Stimulated activated naive CD8-positive, alpha-beta T cell treated with anti-CD3 and anti-CD28 coated beads, Interleukin-15, amount 100 ng/mL, for 72 hours (primary cell): Measurements from ENCODE around the gene EDIL3.

Experiments
- ATAC-seq: fragments of 150-1000 bp; cut with Tn5 transposase; 2 replicates; pipeline ENCODE4 v1.10.0; 2021; ENCODE audit warnings: mild to moderate bottlenecking, moderate library complexity
- DNase-seq, 2 donors: peaks; one replicate each; pipeline ENCODE4 v3.0.0; 2021 to 2022
- H3K27ac Mint-ChIP-seq, 2 donors: one replicate each; pipeline ENCODE4 v1.8.0; 2022; ENCODE audit warnings: mild to moderate bottlenecking in 2 of 2, mixed read lengths in 2 of 2, moderate library complexity in 2 of 2
- H3K27me3 Mint-ChIP-seq: one replicate; pipeline ENCODE4 v1.8.0; 2022; ENCODE audit warnings: mixed read lengths
- H3K4me1 Mint-ChIP-seq: one replicate; pipeline ENCODE4 v1.8.0; 2022; ENCODE audit warnings: mild to moderate bottlenecking, mixed read lengths
- H3K4me3 Mint-ChIP-seq, 2 donors: one replicate each; pipeline ENCODE4 v1.8.0; 2022; ENCODE audit warnings: mild to moderate bottlenecking in 2 of 2, mixed read lengths in 2 of 2, moderate library complexity in 1 of 2
- H3K9me3 Mint-ChIP-seq, 2 donors: one replicate each; pipeline ENCODE4 v1.8.0; 2022; ENCODE audit warnings: mixed read lengths in 2 of 2

Gene EDIL3

DNA sequence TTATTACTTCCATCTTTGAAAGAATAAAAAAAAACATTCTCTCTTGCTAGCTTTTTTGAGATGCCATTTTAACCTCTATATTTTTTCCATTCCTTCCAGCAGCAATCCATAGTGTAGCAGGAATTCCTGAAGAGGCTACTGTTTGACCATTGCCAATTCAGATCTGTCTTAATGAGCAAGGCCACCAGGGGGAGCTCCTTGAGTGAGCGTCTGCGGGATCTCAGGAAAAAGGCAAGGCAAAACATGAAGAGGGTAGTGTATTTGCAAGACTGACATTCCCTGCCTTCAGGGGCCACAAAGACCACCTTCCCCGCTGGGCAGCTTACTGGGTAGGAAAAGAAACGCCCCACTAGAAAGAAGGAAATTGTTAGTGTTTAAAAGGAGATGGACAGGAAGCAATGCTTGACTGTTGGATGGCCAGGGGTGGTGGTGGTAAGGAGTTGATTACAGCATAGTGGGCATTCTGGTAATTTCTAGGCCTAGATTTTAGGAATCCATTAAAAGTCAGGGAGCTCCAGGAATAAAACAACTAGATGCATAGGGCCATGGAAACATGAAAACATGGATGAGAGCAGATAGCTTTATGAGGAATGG is 457.4 kb downstream of the EDIL3 start:
- Mint-ChIP-seq H3K4me1 (no peaks in the 10 kb centered on the region), H3K27me3 (peaks cover 5% of the 10 kb centered on the region), H3K4me3 (no peak overlapping the region), H3K9me3 (peaks cover under 1% of the 10 kb centered on the region in 2 donors), H3K27ac (no peak overlapping the region)
- DNase-seq, result peak; percentile 3 to 20
- no peak for ATAC-seq

DNA sequence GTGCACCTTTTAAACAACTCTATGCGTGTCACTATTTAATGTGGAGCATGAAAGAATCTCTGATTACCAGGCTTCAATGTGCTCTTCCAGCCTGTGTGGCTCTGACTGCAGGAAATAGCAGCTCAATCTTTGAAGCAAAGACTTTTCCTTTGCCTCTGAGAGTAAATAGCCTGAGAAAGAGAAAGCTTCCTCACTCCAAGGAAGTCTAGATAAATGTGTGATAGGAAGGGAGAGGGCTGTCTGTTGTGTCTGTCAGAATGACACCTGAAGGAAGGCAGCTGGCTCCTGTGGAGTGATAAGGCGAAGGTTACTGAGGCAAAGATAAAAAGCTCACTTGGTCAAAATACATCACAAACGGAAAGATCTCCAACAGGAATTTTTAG is 458.7 kb downstream of the EDIL3 start:
- H3K4me1 Mint-ChIP-seq, result no peaks in the 10 kb centered on the region
- H3K4me3 Mint-ChIP-seq, result no peak overlapping the region
- no peaks in the 10 kb centered on the region for H3K9me3 Mint-ChIP-seq
- H3K27ac Mint-ChIP-seq, result no peak overlapping the region
- peaks cover 5% of the 10 kb centered on the region for H3K27me3 Mint-ChIP-seq
- DNase-seq (no peak), ATAC-seq (no peak)

DNA sequence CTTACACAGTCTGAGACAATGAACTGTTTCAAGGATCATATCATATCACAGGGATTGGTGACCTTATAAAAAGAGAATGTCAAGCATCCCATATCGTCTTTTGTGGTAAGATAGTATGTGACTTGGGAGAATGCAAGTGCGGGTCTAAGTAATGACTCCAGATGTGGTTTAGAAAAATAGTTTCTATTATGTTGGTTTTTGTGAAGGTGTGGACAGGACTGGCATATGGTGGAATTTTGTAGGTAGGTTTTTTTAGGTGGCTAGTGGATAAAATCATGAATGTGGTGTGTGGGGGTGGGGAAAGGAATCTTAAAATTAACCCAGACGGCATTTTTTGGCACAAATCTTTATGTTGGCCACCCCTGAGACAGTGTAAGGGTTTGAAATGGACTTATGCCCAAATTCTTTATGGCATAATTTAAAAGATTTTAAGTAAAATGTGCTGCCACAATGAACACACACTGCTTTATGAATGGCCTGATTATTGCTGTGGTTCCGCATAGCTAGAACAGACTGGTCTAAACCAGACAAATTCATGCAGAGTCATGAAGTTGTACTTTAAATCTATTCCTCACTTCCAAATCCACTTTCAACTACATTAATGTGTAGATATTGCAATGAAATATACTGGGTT is 459.2 kb downstream of the EDIL3 start:
- no peak for ATAC-seq
- DNase-seq, result no peak
- H3K9me3 Mint-ChIP-seq, result no peaks in the 10 kb centered on the region
- H3K27me3 Mint-ChIP-seq, result peaks cover 5% of the 10 kb centered on the region
- H3K4me1 Mint-ChIP-seq, result no peaks in the 10 kb centered on the region
- H3K4me3 Mint-ChIP-seq, result no peak overlapping the region
- H3K27ac Mint-ChIP-seq, result no peak overlapping the region

DNA sequence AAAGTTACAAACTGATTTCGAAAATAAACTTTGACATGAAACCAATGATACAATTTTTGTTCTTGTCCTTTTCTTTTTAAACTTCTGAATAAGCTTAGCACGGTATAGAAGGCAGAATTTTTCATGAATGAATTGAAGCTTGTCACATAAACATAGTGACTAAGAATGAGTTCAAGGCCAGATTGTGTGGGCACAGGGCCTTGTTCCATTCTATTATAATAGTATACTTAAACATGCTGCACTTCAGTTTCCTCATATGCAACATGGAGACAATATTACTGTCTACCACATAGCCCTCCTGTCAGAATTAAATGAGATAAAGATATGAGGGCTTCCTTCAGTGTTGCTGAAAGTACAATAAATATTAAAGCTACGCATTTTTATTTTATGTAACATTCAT is 459.8 kb downstream of the EDIL3 start:
- DNase-seq (no peak), ATAC-seq (no peak)
- Mint-ChIP-seq H3K4me3 (no peak overlapping the region), H3K27ac (no peak overlapping the region), H3K4me1 (no peaks in the 10 kb centered on the region), H3K27me3 (peaks cover 5% of the 10 kb centered on the region), H3K9me3 (no peaks in the 10 kb centered on the region)

DNA sequence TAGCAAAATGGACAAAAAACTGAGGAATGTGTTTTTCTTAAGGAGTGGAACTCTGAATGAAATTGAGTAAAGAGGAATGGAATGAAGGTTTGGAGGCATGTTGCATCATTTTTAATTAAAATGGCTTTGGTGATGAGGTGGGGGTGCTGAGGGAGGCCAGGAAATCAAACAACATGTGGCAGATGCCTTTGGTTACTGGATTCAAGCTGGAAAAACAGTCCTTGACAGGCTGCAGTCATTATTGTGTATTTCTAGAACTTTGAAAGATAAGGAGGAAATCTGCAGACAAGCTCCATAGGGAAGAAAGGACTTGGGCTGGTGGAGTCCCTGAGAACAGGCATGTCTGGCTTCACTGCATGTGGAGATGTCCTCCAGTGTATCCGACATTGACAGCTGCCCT is 460.5 kb downstream of the EDIL3 start:
- H3K4me3 Mint-ChIP-seq, result no peak overlapping the region
- H3K27me3 Mint-ChIP-seq, result peaks cover 5% of the 10 kb centered on the region
- DNase-seq (no peak), ATAC-seq (no peak)
- no peaks in the 10 kb centered on the region for H3K9me3 Mint-ChIP-seq
- no peak overlapping the region for H3K27ac Mint-ChIP-seq
- H3K4me1 Mint-ChIP-seq, result no peaks in the 10 kb centered on the region

DNA sequence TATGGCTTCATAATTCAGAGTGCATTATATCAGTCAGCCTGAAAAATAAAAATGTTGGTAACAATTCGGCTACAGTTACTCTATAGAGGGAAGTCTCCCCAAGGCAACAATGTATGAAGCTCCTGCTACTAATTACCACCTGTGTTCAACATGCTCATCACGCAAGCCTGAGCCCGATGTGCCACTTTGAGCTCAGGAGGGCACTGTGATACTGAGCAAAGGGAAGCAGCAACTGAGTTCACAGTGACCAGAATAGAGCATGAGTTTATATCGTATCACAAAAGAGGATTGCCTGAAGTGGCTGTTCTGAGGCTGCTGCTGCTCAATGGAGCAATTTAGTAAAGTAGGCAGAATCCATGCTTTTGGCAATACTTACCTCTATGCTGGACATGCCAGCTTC is 462.0 kb downstream of the EDIL3 start:
- ATAC-seq (no peak), DNase-seq (no peak)
- Mint-ChIP-seq H3K27me3 (peaks cover 5% of the 10 kb centered on the region), H3K27ac (no peak overlapping the region), H3K4me3 (no peak overlapping the region), H3K9me3 (no peaks in the 10 kb centered on the region), H3K4me1 (no peaks in the 10 kb centered on the region)

DNA sequence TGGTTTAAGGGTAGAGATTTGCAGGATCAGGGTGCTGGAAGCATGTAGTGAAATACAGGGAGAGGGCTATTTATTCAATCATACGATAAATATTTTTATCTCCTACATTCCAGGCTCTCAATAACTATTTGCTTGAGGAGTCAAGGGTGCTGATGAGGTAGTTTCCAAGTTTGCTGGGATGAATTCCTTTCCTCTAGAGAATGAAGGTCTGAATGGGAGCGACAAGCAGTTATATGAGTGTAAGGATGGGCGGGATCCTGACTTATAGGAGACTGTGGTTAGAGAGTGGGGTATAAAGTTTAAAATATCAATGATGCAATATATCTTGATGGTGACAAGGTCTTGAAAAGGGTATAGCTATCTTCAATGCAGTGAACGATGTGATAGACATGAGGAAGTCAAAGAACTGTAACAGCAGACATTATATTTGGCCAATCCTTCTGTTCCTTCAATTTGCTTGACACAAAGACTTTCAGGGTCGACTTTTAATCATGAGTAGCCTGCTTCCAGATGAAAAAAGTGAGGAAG is 462.9 kb downstream of the EDIL3 start:
- no peaks in the 10 kb centered on the region for H3K9me3 Mint-ChIP-seq
- no peak overlapping the region for H3K27ac Mint-ChIP-seq
- ATAC-seq (no peak), DNase-seq (no peak)
- H3K4me1 Mint-ChIP-seq, result no peaks in the 10 kb centered on the region
- H3K27me3 Mint-ChIP-seq, result no peaks in the 10 kb centered on the region
- no peak overlapping the region for H3K4me3 Mint-ChIP-seq

DNA sequence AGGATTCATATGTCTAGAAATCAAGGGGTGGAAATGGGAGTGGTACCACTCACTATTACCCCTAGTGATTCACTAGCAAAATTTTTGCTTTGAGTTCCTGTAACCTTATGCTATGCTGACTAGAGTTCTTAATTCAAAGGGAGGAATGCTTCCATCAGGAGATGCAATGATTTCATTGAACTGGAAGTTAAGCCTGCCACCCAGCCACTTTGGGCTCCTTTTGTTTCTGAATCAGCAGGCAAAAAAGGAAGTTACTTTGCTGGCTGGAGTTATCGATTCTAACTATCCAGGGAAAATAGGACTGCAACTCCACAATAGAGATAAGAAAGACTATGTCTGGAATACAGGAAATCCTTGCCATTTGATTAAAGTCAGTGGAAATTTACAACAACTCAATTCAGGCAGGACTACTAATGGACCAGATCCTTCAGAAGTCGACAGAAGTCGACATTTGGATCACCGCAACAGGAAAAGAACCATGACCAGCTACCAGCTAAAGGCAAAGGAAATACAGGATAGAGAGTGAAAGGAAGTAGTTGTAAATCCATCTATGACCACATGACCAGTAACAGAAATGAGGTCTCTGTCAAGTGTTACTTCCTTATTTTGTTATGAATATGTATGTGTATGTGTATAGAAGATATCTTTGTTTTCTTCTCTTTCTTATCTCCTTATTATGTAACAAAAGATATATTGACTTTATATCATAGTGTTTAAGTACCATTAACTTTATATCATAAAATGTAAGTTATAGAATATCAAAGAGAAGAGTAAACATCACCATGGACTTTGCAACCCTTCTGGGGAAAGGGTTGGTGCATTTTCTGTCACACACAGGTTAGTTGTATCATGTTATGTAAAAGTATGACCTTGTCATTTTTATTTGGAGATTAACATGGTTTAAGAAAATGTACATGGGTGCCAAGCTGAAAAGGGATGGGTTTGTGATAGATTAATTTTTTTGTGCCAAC is 465.3 kb downstream of the EDIL3 start:
- ATAC-seq (no peak), DNase-seq (no peak)
- H3K27ac Mint-ChIP-seq, result no peak overlapping the region
- H3K4me1 Mint-ChIP-seq, result no peaks in the 10 kb centered on the region
- no peaks in the 10 kb centered on the region for H3K9me3 Mint-ChIP-seq
- H3K4me3 Mint-ChIP-seq, result no peak overlapping the region
- no peaks in the 10 kb centered on the region for H3K27me3 Mint-ChIP-seq

DNA sequence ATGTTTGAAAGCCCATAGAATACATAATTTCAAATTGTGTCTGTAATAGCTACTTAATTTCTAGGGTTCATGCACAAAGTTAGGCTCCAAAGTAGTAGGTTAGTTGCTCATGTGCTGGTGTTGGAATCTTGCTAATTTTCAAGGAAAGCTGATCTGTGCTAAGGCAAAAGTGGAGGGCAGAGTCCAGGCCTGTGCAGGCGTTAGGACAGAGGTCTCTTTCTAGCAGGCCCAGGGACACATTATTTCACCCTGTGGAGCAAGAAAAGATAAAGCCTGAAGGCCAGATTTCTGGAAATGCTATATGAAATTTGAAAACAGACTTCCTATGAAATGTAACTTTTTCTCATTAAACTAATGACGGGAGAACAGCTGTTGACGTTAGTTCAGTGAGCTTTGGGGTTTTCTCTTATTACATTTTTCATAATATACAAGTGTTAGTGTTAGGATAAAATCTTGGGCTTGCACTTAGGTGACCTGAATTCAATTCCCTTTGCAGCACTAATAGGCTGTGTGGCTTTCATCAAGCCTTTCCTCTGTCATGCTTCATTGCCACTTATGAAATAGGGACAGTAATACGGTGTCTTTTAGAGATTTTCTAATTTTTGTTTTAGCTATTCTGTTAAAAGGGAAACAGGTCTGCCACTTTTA is 467.3 kb downstream of the EDIL3 start:
- DNase-seq (no peak), ATAC-seq (no peak)
- no peak overlapping the region for H3K4me3 Mint-ChIP-seq
- H3K4me1 Mint-ChIP-seq, result no peaks in the 10 kb centered on the region
- H3K27ac Mint-ChIP-seq, result no peak overlapping the region
- no peaks in the 10 kb centered on the region for H3K27me3 Mint-ChIP-seq
- H3K9me3 Mint-ChIP-seq, result no peaks in the 10 kb centered on the region

DNA sequence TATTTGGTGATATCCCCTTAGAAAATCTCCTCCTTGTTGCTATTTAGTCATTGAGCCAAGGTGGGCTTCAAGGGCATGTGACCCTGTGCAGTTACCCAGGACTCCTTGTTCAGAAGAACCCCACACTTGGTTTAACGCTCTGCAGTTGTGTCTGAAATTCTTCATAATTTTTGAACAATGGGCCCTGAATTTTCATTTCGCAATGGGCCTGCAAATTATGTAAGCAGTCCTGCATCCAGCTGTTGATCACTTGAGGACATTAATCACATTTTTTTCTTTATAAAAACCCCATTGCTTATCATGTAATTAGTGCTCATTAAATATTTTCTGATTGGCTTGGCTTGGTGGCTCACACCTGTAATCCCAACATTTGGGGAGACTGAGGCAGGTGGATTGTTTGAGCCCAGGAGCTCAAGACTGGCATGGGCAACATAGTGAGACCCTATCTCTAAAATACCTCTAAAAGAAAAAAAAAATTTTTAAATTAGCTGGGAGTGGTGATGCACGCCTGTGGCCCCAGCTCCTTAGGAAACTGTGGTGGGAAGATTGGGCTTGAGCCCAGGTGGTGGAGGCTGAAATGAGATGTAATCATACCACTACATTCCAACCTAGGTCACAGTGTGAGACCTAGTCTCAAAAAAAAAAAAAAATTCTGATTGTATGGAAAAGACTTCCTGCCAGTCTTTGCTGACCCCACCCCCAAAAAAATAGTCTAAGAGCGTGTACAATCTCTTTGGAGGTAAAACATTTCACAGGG is 469.8 kb downstream of the EDIL3 start:
- H3K27ac Mint-ChIP-seq, result no peak overlapping the region

DNA sequence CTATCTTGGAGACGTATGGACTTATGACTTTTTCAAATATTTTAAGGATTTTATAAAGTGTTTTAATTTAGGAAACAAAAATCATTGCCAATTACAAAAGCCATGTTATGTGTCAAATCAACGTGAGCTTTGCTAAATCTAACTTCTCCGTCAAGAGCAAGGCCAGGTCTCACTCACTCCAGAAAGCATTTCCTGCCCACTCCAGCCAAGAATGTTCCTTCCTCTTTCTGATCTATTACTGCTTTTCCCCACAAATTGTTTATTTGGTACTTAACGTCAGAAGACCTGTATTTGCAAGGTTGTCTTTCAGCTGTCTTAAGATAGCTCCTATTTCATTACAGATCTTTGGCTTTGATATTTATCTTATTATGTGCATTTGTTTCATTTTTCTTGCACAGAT is 470.5 kb downstream of the EDIL3 start:
- H3K4me3 Mint-ChIP-seq, result no peak overlapping the region
- no peaks in the 10 kb centered on the region for H3K27me3 Mint-ChIP-seq
- H3K27ac Mint-ChIP-seq, result no peak overlapping the region
- DNase-seq, result no peak
- H3K9me3 Mint-ChIP-seq, result no peaks in the 10 kb centered on the region
- ATAC-seq, result no peak
- H3K4me1 Mint-ChIP-seq, result no peaks in the 10 kb centered on the region

More for the DNA sequence above, 469.8 kb downstream of the EDIL3 start:
- no peaks in the 10 kb centered on the region for H3K27me3 Mint-ChIP-seq
- no peaks in the 10 kb centered on the region for H3K9me3 Mint-ChIP-seq
- DNase-seq, result no peak
- no peak overlapping the region for H3K4me3 Mint-ChIP-seq
- no peaks in the 10 kb centered on the region for H3K4me1 Mint-ChIP-seq
- ATAC-seq, result no peak

DNA sequence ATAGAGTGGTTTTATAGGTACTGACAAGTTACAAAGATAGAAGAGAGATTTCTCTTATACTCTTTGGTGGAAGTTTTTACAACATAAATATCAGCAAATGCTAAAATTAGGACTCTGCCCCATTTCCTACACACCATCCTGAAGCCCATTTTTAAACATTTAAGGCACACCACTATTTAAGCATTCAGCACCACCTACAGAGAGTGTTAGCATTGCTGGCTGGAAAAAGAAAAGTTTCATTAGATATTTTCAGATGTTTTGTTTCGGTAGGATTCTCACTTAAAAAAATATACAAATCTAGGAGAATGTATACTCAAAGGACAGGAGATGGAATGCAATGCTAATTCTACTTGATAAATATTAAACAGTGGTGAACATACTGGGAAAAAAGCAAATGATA is 471.1 kb downstream of the EDIL3 start:
- no peak for ATAC-seq
- Mint-ChIP-seq H3K27ac (no peak overlapping the region), H3K27me3 (no peaks in the 10 kb centered on the region)

DNA sequence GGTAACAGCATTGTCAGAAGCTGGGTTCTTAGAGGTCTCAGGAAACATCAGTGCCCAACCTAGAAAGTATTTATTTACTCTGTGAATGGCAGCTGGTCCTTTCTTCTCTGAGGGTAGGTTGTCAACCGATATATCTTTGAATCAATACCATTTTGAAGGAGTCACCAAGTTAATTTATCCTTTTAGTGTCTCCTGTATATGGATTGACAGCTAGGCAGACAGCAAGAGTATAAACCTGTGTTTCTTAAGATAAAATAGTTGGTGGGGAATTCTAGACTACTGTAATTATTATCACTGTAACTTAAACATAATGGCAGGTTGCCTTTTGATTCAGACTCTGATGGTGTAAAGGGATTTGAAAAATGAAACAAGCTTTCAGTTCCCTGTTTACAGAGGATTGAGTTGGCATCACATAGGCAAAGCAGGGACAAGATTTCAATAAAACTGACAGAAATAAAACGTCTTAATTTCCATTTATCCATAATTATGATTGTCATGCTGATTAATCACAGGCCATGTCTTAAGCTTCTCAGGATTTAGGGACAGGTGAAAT is 473.2 kb downstream of the EDIL3 start:
- no peak overlapping the region for H3K27ac Mint-ChIP-seq
- DNase-seq (no peak), ATAC-seq (no peak)
- no peaks in the 10 kb centered on the region for H3K27me3 Mint-ChIP-seq
- no peak overlapping the region for H3K4me3 Mint-ChIP-seq
- peaks cover 6 to 7% of the 10 kb centered on the region in 2 donors for H3K9me3 Mint-ChIP-seq
- H3K4me1 Mint-ChIP-seq, result no peaks in the 10 kb centered on the region

More for the DNA sequence above, 471.1 kb downstream of the EDIL3 start:
- DNase-seq, result no peak
- Mint-ChIP-seq H3K9me3 (no peaks in the 10 kb centered on the region), H3K4me1 (no peaks in the 10 kb centered on the region), H3K4me3 (no peak overlapping the region)

DNA sequence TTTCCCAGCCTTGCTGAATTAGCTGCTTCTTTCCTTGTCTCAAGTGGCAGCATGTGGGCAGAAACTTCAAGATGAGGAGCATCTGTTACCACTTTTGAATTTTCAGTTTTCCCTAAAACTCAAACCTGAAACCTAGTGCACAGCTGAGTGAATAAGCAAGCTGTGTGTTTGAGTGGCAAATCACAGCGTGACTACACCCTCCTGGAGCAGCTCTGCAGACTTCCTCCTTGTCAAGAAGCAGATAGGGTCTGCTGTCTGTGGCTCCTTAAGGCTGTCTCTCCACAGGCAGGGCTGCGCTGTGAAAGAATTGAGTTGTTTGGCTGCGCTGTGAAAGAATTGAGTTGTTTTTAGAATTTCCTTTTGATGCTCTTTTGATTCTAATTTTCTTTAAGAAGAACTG is 484.4 kb downstream of the EDIL3 start:
- H3K9me3 Mint-ChIP-seq, result no peaks in the 10 kb centered on the region
- no peak for ATAC-seq
- no peak overlapping the region for H3K27ac Mint-ChIP-seq

More for the DNA sequence above, 484.4 kb downstream of the EDIL3 start:
- no peak for DNase-seq
- no peaks in the 10 kb centered on the region for H3K4me1 Mint-ChIP-seq
- no peaks in the 10 kb centered on the region for H3K27me3 Mint-ChIP-seq
- H3K4me3 Mint-ChIP-seq, result no peak overlapping the region
